Esophagus (tissue), 2 donors: ENCODE data around the gene ARHGEF18. TPM values are rescaled to one million over a fixed set of nuclear protein-coding genes. Genes with fewer than 3 reads are reported as not detected.
"Not testable (repeated sequence)": the region's sequence is repeated elsewhere in the genome, so short reads cannot be mapped to it uniquely, and the experiment has no call there.

Experiments used
- H3K27ac ChIP-seq, 2 donors: one replicate each; pipeline ENCODE4 v1.5.1; 2013; ENCODE audit warnings: low read depth in 2 of 2, mild to moderate bottlenecking in 2 of 2, inconsistent platforms in 1 of 2, low read length in 1 of 2, moderate library complexity in 1 of 2
- H3K27me3 ChIP-seq, 2 donors: one replicate each; pipeline ENCODE4 v1.6.1; 2013; ENCODE audit warnings: low read length in 2 of 2, control low read depth in 1 of 2, mild to moderate bottlenecking in 1 of 2; ENCODE audit not compliant: insufficient read depth in 2 of 2, control insufficient read depth in 1 of 2
- H3K36me3 ChIP-seq, 2 donors: one replicate each; pipeline ENCODE4 v1.6.1; 2013; ENCODE audit warnings: low read length in 1 of 2; ENCODE audit not compliant: control insufficient read depth in 2 of 2, insufficient read depth in 2 of 2
- H3K4me1 ChIP-seq, 2 donors: one replicate each; pipeline ENCODE4 v1.6.1; 2013; ENCODE audit warnings: low read length in 1 of 2; ENCODE audit not compliant: control insufficient read depth in 2 of 2, insufficient read depth in 2 of 2
- H3K4me3 ChIP-seq, 2 donors: one replicate each; pipeline ENCODE4 v1.5.1; 2013; ENCODE audit warnings: low read length in 2 of 2, mild to moderate bottlenecking in 2 of 2, low read depth in 1 of 2, moderate library complexity in 1 of 2
- H3K9me3 ChIP-seq, 2 donors: one replicate each; pipeline ENCODE4 v1.6.1; 2013; ENCODE audit warnings: mild to moderate bottlenecking in 2 of 2, low read depth in 1 of 2, low read length in 1 of 2, moderate library complexity in 1 of 2; ENCODE audit not compliant: control insufficient read depth in 2 of 2, insufficient read depth in 1 of 2
- WGBS, 2 donors: extraction: QIAGEN DNeasy Blood & Tissue Kit; methylation state at CpG; one replicate each; pipeline ENCODE4 v1.1.7; 2013; 5-methylcytosine and 5-hydroxymethylcytosine counted together
- polyA plus RNA-seq, 2 donors: library from polyadenylated mRNA; stranded (reverse); fragments of 200-250 nt; gene quantifications; one replicate each; pipeline ENCODE4 v1.2.3, GENCODE V29; 2013
- donor health status: healthy with polysubstance abuse.
- donor health status: Bipolar disorder and iron deficiency.

ARHGEF18 gene
- 10 to 100 TPM; 15.7 to 25.2 TPM for polyA plus RNA-seq

GRCh38 chr19:7348587-7349230, at the start of gene ARHGEF18:
ARHGEF18 (plus strand) TSS chr19:7348937; CDS start chr19:7362891, 13,954 bp downstream.
- peak within 1 kb of the TSS in 1 of 2 donors; percentile 36 for H3K27ac ChIP-seq
- no peaks in the 10 kb centered on the region for H3K36me3 ChIP-seq
- H3K9me3 ChIP-seq = no peaks in the 10 kb centered on the region
- 59 to 67% methylated on average over 13 of the region's 13 CpGs for WGBS, 2 donors
- H3K27me3 ChIP-seq = no peaks in the 10 kb centered on the region
- no peaks in the 10 kb centered on the region for H3K4me1 ChIP-seq
- peak within 1 kb of the TSS in 1 of 2 donors; percentile 14 for H3K4me3 ChIP-seq

- Histone ChIP-seq H3K4me1 (no peaks in the 10 kb centered on the region), H3K27ac (no peak overlapping the region), H3K27me3 (no peaks in the 10 kb centered on the region), H3K4me3 (no peak overlapping the region), H3K36me3 (no peaks in the 10 kb centered on the region), H3K9me3 (no peaks in the 10 kb centered on the region)
- 82 to 86% methylated on average over 5 of the region's 5 CpGs for WGBS, 2 donors
Measured at GRCh38 chr19:7301525-7301924, 47.2 kb upstream of the ARHGEF18 start.

GRCh38 chr19:7303470-7303869, 45.3 kb upstream of the ARHGEF18 start:
- 83 to 88% methylated on average over 4 of the region's 4 CpGs for WGBS, 2 donors
- Histone ChIP-seq H3K4me1 (no peaks in the 10 kb centered on the region), H3K27ac (no peak overlapping the region), H3K4me3 (no peak overlapping the region), H3K27me3 (no peaks in the 10 kb centered on the region), H3K36me3 (no peaks in the 10 kb centered on the region), H3K9me3 (no peaks in the 10 kb centered on the region)

- 27 to 40% methylated on average over 9 of the region's 9 CpGs for WGBS, 2 donors
Measured at GRCh38 chr19:7304200-7304599, 44.5 kb upstream of the ARHGEF18 start.

GRCh38 chr19:7307590-7308218, 41.0 kb upstream of the ARHGEF18 start:
- Histone ChIP-seq H3K27me3 (no peaks in the 10 kb centered on the region), H3K27ac (no peak overlapping the region), H3K4me3 (no peak overlapping the region), H3K4me1 (no peaks in the 10 kb centered on the region), H3K36me3 (no peaks in the 10 kb centered on the region), H3K9me3 (no peaks in the 10 kb centered on the region)
- WGBS, 2 donors = 78 to 82% methylated on average over 7 of the region's 7 CpGs

More at GRCh38 chr19:7304200-7304599, 44.5 kb upstream of the ARHGEF18 start:
- Histone ChIP-seq H3K4me3 (no peak overlapping the region), H3K4me1 (no peaks in the 10 kb centered on the region), H3K9me3 (no peaks in the 10 kb centered on the region), H3K36me3 (no peaks in the 10 kb centered on the region), H3K27ac (no peak overlapping the region), H3K27me3 (no peaks in the 10 kb centered on the region)

GRCh38 chr19:7308327-7308726, 40.4 kb upstream of the ARHGEF18 start:
- not testable (repeated sequence) for H3K4me3 ChIP-seq, H3K9me3 ChIP-seq
- 80 to 82% methylated on average over 9 of the region's 9 CpGs for WGBS, 2 donors

GRCh38 chr19:7311911-7312310, 36.8 kb upstream of the ARHGEF18 start:
- Histone ChIP-seq H3K36me3 (no peaks in the 10 kb centered on the region), H3K4me3 (no peak overlapping the region), H3K4me1 (no peaks in the 10 kb centered on the region), H3K27ac (no peak overlapping the region), H3K9me3 (no peaks in the 10 kb centered on the region), H3K27me3 (no peaks in the 10 kb centered on the region)
- WGBS, 2 donors = 95% methylated on average over 12 of the region's 12 CpGs

More at GRCh38 chr19:7308327-7308726, 40.4 kb upstream of the ARHGEF18 start:
- H3K27ac ChIP-seq, H3K4me1 ChIP-seq, H3K36me3 ChIP-seq, H3K27me3 ChIP-seq: not testable (repeated sequence)

- Histone ChIP-seq H3K27me3 (no peaks in the 10 kb centered on the region), H3K4me1 (no peaks in the 10 kb centered on the region), H3K27ac (no peak overlapping the region), H3K36me3 (no peaks in the 10 kb centered on the region), H3K9me3 (peaks cover 0 to 2% of the 10 kb centered on the region in 2 donors), H3K4me3 (no peak overlapping the region)
- 79 to 83% methylated on average over 7 of the region's 7 CpGs for WGBS, 2 donors
Measured at GRCh38 chr19:7312816-7313215, 35.9 kb upstream of the ARHGEF18 start.

GRCh38 chr19:7318176-7318575, 30.6 kb upstream of the ARHGEF18 start:
- no peak overlapping the region for H3K4me3 ChIP-seq
- 45 to 46% methylated on average over 2 of the region's 2 CpGs for WGBS, 2 donors
- no peaks in the 10 kb centered on the region for H3K36me3 ChIP-seq
- no peaks in the 10 kb centered on the region for H3K4me1 ChIP-seq
- no peaks in the 10 kb centered on the region for H3K27me3 ChIP-seq
- no peak overlapping the region for H3K27ac ChIP-seq
- peaks cover 0 to 2% of the 10 kb centered on the region in 2 donors for H3K9me3 ChIP-seq
